HG02678 (cell line): ENCODE measurements around the gene SLC16A2.
"Not testable (repeated sequence)": the region's sequence is repeated elsewhere in the genome, so short reads cannot be mapped to it uniquely, and the experiment has no call there.

Experiments
- ATAC-seq: cut with Tn5 transposase; IDR thresholded peaks from one replicate; pipeline ENCODE4 v1.9.1; 2021; ENCODE audit warnings: mild to moderate bottlenecking, moderate library complexity; ENCODE audit not compliant: unreplicated experiment

Gene SLC16A2

DNA sequence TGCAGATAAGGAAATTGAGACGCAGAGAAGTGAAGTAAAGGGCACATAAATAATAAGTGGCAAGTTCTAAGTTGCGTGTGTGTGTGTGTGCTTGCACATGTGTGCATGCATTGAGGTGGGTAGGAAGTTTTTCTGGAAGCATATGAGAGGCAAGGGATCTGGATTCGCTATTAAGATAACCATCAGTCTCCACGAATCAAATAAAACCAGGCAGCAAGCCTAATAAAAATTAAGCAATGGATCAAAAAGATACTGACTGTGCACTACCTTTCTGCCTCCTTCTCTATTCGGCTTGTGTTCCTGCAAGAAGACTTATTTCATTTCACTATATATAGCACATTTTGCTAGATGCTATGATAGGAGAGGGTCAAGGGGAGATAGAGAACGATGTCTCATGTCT lies 23.8 kb downstream of the SLC16A2 start:
- ATAC-seq, result no peak

GRCh38 chrX:74446876-74447275 lies 25.6 kb downstream of the SLC16A2 start:
- no peak for ATAC-seq

GRCh38 chrX:74448669-74449068 lies 27.4 kb downstream of the SLC16A2 start:
- no peak for ATAC-seq

- ATAC-seq, result no peak
These were observed 28.1 kb downstream of the SLC16A2 start for GRCh38 chrX:74449322-74449936.

DNA sequence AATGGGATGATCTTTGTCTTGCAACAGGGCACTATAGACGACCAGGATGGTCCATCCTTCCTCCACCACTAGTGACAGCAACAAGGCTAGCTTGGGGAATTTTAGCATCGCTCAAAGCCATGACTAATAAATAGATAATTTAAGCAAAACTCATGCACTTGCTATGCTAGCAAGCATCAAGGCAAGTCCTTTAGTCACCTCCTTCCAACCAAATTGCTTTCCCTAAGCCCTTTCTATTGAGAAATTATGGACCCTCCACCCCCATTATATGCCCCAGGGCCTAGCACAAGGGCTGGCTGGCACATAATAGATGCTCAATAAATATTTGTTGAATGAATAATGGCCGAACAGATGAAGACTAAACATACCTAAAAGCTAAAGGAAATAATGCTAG lies 28.6 kb downstream of the SLC16A2 start:
- no peak for ATAC-seq

DNA sequence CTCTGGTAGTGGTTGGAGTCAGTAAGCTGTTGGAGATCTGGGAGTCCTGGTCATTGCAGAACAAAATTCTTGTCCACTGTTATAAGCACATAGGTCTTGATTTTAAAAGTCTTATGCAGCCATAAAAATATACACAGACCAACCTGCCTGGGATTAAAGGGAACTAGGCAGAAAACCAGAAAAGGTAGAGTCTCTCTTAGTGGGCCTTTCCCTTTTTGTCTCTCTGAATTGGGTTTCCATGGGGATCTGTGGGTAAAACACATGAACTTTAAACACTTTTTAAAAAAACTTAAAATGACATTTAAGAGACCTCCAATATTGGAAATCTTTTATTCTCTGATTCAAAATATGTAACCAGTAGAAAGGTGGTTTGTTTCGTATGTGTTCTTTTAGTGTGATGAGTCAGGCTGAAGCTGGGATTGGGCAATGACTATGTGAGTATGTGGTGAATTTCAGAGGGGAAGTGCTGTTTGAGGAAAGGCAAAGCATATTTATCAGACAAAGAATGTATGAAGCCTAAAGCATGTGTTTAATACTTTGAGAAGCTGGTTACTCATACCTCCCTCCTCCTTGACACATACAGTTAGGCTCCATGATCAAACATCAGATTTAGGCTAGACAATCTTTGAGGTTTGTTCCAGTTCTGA lies 29.6 kb downstream of the SLC16A2 start:
- no peak for ATAC-seq

DNA sequence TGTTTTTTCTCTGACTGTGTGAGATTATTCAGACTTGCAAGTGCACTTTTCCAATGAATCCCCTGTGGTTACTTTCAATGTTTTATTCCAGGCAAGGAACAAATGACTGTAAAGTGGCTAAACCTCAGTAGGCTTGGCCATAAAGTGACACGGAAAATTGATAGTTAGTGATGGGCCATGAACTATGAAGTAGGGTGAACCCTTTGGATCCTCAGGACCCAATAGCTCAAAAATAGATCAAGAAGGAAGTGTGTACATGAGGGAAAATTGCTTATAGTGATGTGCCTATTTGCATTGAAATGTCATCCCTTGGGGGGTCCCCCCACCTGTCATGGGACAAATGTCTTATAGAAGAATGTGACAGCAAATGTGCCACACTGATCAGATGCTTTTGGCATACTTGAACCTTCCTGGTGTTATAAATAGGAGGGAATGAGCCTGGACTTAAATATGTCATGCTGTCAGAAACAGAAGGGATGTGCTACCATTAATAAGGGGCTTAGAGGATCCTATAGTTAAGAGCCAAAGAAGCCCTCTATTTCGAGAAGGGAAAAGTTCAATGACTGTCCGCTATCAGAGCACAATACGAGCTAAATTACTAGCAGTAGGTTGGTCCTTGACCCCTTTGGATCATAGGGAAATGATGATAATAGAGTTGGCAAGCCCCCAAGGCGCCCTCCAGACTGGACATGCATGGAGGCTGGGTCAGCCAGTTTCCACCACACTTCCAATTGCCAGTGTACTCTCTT lies 30.3 kb downstream of the SLC16A2 start:
- no peak for ATAC-seq

- ATAC-seq, result no peak
These were observed 30.8 kb downstream of the SLC16A2 start for GRCh38 chrX:74452199-74452481.

GRCh38 chrX:74453178-74453577 lies 31.9 kb downstream of the SLC16A2 start:
- ATAC-seq, result no peak

- not testable (repeated sequence) for ATAC-seq
These were observed 32.9 kb downstream of the SLC16A2 start for GRCh38 chrX:74454233-74454632.

- ATAC-seq, result no peak
These were observed 37.4 kb downstream of the SLC16A2 start for GRCh38 chrX:74458736-74459135.

DNA sequence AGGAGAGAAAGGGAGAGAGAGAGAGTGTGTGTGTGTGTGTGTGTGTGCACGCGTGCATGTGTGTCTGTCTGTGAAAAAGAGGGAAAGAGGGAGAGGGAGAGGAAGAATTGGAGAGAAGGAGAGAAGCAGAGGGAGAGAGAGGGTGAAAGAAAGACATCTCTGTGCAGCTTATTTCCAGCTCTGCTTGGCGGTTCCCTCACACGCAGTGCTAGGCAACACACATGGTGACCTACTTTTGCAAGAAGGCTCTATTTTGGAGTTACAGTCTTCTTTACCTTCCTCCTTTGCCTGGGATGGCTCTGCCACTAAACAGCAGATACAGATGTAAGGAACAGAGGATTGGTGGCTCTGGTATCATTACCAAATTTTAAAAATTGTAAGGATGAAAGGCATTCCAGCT lies 40.1 kb downstream of the SLC16A2 start:
- ATAC-seq, result no peak

GRCh38 chrX:74464722-74465121 lies 43.4 kb downstream of the SLC16A2 start:
- ATAC-seq, result no peak

DNA sequence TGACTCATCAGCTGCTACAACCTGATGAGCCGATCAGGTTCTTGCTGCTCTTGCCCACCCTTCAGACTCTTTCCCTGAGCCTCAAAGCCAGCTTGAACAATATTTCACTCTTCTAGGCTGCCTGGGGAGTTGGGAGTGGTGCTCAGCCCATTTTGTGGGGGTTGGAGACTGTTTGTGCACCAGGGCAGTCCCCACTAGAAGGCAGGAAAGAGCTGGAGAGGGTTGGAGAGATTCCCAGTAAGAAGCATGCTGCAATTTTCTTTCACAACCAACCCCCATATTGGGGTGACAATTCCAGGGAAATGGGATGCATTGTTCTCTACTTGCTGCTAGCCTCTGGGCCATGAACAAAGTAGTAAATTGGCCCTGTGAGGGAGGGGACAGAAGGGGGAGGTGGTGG lies 44.1 kb downstream of the SLC16A2 start:
- no peak for ATAC-seq

DNA sequence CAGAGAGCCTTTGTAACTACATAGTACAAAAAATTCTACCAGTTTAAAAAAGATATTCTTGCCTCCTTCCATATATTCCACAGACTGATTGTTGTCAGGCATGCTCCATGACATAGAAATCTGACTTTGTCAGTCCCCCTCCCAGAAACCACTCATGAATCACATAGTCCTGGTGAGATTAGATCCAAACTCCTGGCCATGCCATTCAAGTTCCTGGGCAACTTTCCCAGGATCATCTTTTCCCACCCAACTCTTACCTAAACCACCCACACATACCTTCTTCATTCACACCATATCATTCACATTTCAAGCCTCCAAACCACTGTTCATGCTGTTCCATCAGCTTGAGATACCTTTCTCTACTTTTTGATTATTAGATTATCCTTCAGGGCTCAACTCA lies 46.4 kb downstream of the SLC16A2 start:
- ATAC-seq, result no peak

- ATAC-seq, result not testable (repeated sequence)
These were observed 51.8 kb downstream of the SLC16A2 start for GRCh38 chrX:74473116-74473515.

- ATAC-seq, result no peak
These were observed 69.0 kb downstream of the SLC16A2 start for GRCh38 chrX:74490247-74490646.

- ATAC-seq, result no peak
These were observed 71.5 kb downstream of the SLC16A2 start for GRCh38 chrX:74492720-74493201.

DNA sequence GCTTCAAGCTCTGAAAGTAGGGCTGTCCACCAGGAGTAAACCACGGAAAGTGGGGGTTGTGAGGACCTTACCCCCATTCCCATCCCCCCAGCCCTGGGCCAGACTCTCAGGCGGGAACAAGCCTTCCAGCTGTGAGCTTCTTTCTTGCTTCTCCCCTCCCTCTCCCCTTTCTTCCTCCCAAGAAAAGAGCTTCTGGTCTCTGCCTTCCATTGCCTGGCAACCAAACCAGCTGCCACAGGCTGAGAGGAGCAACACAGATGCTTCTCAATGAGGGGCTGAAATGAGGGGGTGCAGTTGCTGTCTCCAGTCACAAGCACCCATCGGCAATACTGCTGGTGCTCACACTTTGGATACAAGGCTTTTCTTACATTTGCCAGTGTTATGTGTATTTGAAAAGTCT lies 72.5 kb downstream of the SLC16A2 start:
- ATAC-seq, result no peak

DNA sequence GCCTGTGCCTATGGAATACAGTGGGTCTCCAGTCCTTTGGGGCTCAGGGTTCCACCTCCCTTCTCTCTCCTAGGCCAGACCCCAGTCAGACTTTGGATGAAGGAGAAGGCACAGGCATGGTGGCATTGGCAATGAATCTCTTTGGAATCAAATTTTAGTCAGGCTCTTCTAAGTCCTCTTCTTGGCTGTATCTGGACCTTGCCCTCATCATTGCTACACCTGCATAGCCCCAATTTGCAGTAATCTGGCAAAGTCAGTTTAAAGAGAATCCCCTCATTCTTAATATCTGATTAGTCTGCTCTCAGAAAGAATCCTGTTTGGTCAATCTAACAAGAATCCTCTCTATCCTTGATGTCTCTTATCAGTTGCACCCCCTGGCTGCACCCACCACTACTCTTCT lies 77.6 kb downstream of the SLC16A2 start:
- ATAC-seq, result no peak

- no peak for ATAC-seq
These were observed 78.8 kb downstream of the SLC16A2 start for GRCh38 chrX:74500067-74500466.

DNA sequence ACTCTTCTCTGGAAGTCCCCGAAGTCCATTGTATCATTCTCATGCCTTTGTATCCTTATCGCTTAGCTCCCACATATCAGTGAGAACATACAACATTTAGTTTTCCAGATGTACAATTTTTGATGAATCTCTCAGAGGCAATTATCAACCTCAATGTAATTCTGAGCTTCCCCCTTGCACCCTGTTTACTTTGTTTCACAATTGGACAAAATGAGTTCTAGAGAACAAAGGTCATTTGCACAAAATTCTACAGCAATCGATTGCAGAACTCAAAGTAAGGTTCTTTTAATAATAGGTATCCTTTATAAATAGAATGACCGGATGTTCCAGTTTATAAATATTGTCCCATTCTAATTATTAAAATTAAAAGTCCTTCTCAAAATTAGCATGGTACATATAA lies 79.3 kb downstream of the SLC16A2 start:
- no peak for ATAC-seq
